Activated naive CD4-positive, alpha-beta T cell treated with anti-CD3 and anti-CD28 coated beads, Interleukin-2, amount 10 ng/mL, durations not matched to agents 7 days and 5 days (primary cell): ENCODE results near the gene UPK3B.
"Not testable (repeated sequence)": the region's sequence is repeated elsewhere in the genome, so short reads cannot be mapped to it uniquely, and the experiment has no call there.

Source experiments
- CTCF ChIA-PET: fragments of 350-600 bp; sonication (Branson Sonifier 250); formaldehyde crosslinking; loops from one replicate; lab custom pipeline; 2021; ENCODE audit warnings: antibody characterized with exemption; lab: Charles Lee
- DNase-seq: peaks from one replicate; pipeline ENCODE4 v3.0.0-alpha.2; 2020
- H3K27ac Mint-ChIP-seq: one replicate; pipeline ENCODE4 v1.8.0; 2021; ENCODE audit warnings: mild to moderate bottlenecking, moderate library complexity, mixed read lengths
- H3K27me3 Mint-ChIP-seq: one replicate; pipeline ENCODE4 v1.8.0; 2021; ENCODE audit warnings: mild to moderate bottlenecking, mixed read lengths
- H3K36me3 Mint-ChIP-seq: one replicate; pipeline ENCODE4 v1.8.0; 2021; ENCODE audit warnings: mixed read lengths
- H3K4me1 Mint-ChIP-seq: one replicate; pipeline ENCODE4 v1.8.0; 2021; ENCODE audit warnings: mixed read lengths
- H3K4me3 Mint-ChIP-seq: one replicate; pipeline ENCODE4 v1.8.0; 2021; ENCODE audit warnings: mild to moderate bottlenecking, moderate library complexity, mixed read lengths
- H3K9me3 Mint-ChIP-seq: one replicate; pipeline ENCODE4 v1.8.0; 2021; ENCODE audit warnings: mixed read lengths

UPK3B gene

DNA sequence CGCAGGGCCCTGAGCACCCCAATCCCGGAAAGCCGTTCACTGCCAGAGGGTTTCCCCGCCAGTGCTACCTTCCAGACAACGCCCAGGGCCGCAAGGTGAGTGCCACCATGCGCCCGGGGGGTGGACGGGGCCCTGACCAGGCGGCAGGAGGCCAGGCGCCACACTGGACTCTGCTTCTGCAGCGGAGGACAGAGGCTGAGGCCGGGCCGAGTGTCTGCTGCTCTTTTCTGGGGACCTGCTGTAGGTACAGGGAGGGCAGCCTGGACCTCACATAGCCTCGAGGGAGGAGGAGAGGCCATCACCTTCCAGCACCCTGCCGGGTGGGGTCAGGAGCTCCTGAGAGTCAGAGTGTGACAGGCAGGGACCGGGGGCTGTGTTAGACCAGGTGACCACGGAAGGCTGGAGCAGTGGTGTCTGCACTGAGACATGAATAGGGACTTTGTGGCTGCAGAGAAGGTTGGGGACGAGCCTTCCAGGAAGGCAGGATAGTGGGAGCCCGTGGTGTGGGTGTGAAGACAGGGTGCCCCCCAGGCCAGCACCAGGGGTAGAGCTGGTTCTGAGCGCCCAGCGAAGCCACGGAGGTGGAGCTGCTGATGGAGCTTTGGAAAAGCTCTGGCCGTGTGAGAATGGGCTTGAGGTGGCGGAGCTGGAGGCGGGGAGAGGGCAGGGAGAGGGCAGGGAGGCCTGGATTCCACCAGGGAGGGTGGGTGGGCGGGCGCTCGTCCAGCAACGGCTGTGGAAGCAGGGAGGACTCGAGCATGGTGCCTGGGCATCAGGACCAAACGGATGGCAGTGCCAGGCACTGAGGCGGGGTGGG, 5.8 kb upstream of the UPK3B start:
- peak overlapping the region; percentile 69 for H3K27ac Mint-ChIP-seq
- CTCF ChIA-PET, H3K36me3 Mint-ChIP-seq, DNase-seq, H3K4me3 Mint-ChIP-seq, H3K27me3 Mint-ChIP-seq, H3K4me1 Mint-ChIP-seq, H3K9me3 Mint-ChIP-seq: not testable (repeated sequence)

DNA sequence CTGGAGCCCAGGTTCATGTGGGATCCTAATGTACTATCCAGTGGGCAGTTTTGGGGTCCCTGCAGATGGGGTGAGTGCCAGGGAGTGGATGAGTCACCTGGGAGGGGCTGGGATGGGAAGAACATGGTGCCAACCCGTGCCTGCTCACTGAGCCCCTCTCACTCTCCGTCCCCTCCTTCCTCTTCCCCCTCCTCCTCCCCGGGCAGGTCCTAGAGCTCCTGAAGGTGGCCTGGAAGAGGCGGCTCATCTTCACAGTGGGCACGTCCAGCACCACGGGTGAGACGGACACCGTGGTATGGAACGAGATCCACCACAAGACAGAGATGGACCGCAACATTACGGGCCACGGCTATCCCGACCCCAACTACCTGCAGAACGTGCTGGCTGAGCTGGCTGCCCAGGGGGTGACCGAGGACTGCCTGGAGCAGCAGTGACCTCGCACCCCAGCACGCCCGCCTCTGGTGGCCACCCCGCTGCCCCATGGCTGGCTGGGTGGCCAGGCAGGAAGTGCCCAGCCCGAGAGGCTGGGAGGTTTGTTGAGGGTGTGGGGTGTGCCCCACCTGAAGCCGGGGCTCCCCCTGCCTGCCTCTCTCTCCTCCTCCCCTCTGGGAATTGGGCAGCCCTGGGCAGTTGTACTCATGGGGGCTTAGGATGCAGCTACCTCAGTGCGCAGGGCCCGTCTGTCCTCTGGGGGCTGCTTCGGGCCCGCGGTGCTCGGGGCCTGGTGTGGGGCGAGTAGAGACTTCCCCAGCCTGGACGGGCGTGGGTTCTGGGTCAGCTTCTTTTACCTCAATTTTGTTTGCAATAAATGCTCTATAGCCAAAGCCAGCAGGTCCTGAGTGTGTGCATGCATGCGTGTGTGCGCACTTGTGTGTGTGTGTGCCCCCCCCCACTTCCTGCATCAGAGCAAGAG, 4.9 kb upstream of the UPK3B start:
- no peak for DNase-seq
- CTCF ChIA-PET: no interaction called here
- Mint-ChIP-seq H3K4me3 (no peak overlapping the region), H3K27ac (no peak overlapping the region), H3K36me3 (peaks cover 7% of the 10 kb centered on the region), H3K27me3 (no peaks in the 10 kb centered on the region), H3K9me3 (no peaks in the 10 kb centered on the region), H3K4me1 (peaks cover 5% of the 10 kb centered on the region)

GRCh38 chr7:76506081-76506440, 4.3 kb upstream of the UPK3B start:
- peaks cover 5% of the 10 kb centered on the region for H3K4me1 Mint-ChIP-seq
- no peaks in the 10 kb centered on the region for H3K27me3 Mint-ChIP-seq
- no peak overlapping the region for H3K27ac Mint-ChIP-seq
- no peak overlapping the region for H3K4me3 Mint-ChIP-seq
- DNase-seq: no peak
- CTCF ChIA-PET: no interaction called here
- H3K36me3 Mint-ChIP-seq: peaks cover 7% of the 10 kb centered on the region
- H3K9me3 Mint-ChIP-seq: no peaks in the 10 kb centered on the region

- H3K36me3 Mint-ChIP-seq, H3K9me3 Mint-ChIP-seq: not testable (repeated sequence)
Observed at GRCh38 chr7:76506643-76507042, 3.7 kb upstream of the UPK3B start.

DNA sequence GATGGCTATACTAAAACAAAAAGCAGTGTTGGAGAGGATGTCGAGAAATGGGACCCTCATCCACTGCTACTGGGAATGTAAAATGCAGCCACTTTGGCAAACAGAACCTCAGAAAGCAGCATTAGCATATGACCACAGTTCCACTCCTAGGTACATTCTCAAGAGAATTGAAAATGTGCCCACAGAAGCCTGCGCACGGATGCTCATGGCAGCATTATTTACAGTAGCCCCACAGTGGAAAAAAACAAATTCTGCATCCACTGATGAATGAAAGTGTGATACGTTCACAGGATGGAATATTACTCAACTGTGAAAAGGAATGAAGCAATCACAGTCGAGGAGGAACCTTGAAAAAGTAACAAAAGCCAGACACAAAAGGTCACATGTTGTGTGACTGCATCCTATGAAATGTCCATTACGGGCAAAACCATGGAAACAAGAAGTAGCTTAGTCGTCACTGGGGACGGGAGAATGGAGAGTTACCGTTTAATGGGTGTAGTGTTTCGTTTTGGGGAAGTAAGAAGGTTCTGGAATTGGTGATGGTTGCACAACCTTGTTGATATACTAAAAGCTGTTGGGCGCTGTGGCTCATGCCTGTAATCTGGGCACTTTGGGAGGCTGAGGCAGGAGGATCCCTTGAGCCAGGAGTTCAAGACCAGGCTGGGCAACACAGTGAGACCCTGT, 2.5 kb upstream of the UPK3B start:
- no peaks in the 10 kb centered on the region for H3K27me3 Mint-ChIP-seq
- H3K4me3 Mint-ChIP-seq: no peak overlapping the region
- DNase-seq: no peak
- H3K27ac Mint-ChIP-seq: no peak overlapping the region
- no peaks in the 10 kb centered on the region for H3K9me3 Mint-ChIP-seq
- H3K4me1 Mint-ChIP-seq: peaks cover 5% of the 10 kb centered on the region
- CTCF ChIA-PET: no interaction called here
- H3K36me3 Mint-ChIP-seq: peaks cover 3% of the 10 kb centered on the region

More at GRCh38 chr7:76506643-76507042, 3.7 kb upstream of the UPK3B start:
- H3K27ac Mint-ChIP-seq: peak overlapping the region; percentile 26
- H3K4me1 Mint-ChIP-seq, CTCF ChIA-PET, H3K4me3 Mint-ChIP-seq, H3K27me3 Mint-ChIP-seq, DNase-seq: not testable (repeated sequence)

DNA sequence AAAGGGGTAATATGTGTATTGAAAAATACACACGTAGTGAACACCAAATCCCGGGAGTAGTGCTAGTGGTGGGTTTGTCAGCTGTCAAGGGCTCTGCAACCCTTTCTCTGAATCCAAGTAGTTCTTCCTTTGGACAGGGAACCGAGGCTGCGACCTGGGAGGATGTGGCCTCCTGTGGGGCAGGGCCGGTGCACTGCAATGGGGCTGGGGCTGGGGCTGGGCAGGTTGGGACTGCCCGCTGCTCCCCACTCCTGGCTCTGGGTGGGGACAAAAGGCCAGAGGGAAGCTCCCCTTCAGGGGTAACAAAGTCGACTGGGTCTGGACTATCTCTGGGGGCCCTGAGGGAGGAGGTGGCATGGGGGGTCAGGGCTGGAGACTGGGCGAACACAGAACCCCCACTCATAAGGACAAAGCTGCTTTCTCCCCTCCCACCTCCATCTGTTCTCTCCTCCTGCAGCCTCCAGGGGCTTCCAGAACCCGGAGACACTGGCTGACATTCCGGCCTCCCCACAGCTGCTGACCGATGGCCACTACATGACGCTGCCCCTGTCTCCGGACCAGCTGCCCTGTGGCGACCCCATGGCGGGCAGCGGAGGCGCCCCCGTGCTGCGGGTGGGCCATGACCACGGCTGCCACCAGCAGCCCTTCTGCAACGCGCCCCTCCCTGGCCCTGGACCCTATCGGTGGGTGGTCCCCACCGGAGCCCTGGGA, 1.0 kb downstream of the UPK3B start:
- H3K4me3 Mint-ChIP-seq, H3K27ac Mint-ChIP-seq, CTCF ChIA-PET, H3K4me1 Mint-ChIP-seq, H3K36me3 Mint-ChIP-seq, H3K9me3 Mint-ChIP-seq, DNase-seq, H3K27me3 Mint-ChIP-seq: not testable (repeated sequence)

DNA sequence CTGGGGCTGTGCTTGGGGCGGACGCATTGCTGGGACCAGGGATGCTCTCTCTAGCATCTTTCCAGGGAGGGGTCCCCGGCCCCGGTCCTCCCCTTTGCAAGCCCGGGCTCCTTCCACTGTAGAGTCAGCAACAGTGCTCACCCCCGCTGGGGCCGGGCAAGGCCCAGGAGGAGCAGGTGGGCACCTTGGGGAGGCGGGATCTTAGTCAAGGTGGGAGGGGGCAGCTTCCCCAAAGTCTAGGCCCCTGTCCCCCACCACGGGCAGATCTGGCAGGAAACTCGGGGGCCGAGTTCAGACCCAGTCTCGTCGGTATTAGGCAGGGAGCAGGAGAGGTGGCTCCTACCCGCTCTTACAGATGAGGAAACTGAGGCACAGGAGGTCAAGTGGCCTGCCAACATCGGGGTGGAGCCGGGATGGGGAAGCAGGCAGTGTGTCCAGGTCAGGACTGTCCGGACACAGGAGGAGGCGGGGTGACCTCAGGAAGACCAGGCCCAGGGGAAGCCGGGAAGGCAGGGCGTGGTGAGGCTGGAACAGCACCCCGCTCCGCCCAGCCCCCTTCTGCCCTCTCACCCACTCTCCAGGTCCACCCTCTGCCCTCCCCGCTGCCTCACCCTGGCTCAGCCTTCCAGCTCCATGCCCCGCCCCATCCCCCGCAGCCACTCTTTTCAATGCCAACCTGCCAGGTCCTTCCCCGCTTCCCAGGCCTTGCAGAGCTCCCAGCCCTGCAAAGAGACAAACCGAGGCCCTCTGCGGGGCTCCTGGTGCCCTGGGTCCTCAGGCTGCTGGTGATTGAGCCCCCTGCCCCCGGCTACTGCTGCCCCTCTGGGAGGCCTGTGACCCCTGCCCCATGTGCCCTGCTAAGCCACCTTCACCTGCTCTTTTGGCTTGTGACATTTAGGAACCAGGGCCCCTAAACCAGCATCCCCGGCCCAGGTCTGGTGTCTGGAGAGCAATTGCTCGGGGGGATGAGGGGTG, 1.8 kb downstream of the UPK3B start:
- H3K9me3 Mint-ChIP-seq, H3K27ac Mint-ChIP-seq, DNase-seq, H3K4me3 Mint-ChIP-seq, H3K4me1 Mint-ChIP-seq, H3K27me3 Mint-ChIP-seq, CTCF ChIA-PET, H3K36me3 Mint-ChIP-seq: not testable (repeated sequence)

DNA sequence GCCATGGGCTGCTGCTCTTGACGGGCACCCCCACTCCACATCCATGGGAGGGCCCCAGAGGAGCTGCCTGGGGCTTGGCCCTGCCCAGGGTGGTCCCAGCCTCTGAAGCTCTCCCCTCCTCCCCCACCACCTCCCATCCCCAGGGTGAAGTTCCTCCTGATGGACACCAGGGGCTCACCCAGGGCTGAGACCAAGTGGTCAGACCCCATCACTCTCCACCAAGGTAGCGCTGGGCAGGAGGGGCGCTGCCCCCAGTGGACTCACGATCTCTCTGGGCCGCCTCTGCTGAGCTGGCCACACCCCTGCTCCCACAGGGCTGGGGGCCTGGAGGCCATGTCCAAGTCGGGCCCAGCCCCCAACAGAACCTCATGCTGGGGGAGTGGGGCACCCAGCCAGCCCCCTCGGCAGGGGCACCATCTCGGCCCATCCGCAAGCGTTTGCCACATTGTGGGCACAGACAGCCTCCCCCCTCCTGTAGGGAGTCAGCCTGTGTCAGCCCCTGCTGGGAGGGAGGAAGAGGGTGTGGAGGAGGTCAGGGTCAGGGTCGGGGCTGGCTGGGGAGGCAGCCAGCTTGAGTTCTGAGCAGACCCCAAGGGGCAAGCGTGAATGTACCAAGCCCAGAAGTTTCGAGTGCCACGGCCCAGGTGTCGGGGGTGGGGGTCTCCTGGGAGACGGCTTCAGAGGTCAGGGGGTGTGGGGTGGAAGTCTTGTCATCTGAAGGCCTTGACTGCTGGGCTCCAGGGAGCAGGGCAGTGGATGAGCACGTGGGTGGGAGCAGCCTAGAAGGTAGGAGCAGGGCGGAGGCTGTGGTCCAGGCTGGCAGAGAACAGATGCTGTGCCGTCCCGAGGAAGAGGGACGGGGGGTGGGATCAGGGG, 2.8 kb downstream of the UPK3B start:
- H3K27ac Mint-ChIP-seq: no peak overlapping the region

GRCh38 chr7:76513817-76514799, 3.8 kb downstream of the UPK3B start:
- DNase-seq: no peak
- CTCF ChIA-PET: no interaction called here
- H3K4me3 Mint-ChIP-seq: no peak overlapping the region
- H3K27me3 Mint-ChIP-seq: peaks cover 5% of the 10 kb centered on the region
- H3K4me1 Mint-ChIP-seq: peaks cover 5% of the 10 kb centered on the region
- H3K36me3 Mint-ChIP-seq: no peaks in the 10 kb centered on the region
- no peaks in the 10 kb centered on the region for H3K9me3 Mint-ChIP-seq
- H3K27ac Mint-ChIP-seq: no peak overlapping the region

More for the DNA sequence above, 2.8 kb downstream of the UPK3B start:
- Mint-ChIP-seq H3K4me1 (peaks cover 5% of the 10 kb centered on the region), H3K4me3 (no peak overlapping the region), H3K9me3 (no peaks in the 10 kb centered on the region), H3K27me3 (peaks cover 2% of the 10 kb centered on the region), H3K36me3 (no peaks in the 10 kb centered on the region)
- no peak for DNase-seq
- CTCF ChIA-PET: no interaction called here

- CTCF ChIA-PET: no interaction called here
- Mint-ChIP-seq H3K27me3 (peaks cover 5% of the 10 kb centered on the region), H3K27ac (no peak overlapping the region), H3K36me3 (no peaks in the 10 kb centered on the region), H3K4me1 (no peaks in the 10 kb centered on the region), H3K4me3 (no peak overlapping the region), H3K9me3 (no peaks in the 10 kb centered on the region)
- no peak for DNase-seq
Observed at GRCh38 chr7:76514926-76515771, 4.8 kb downstream of the UPK3B start.

- H3K36me3 Mint-ChIP-seq: no peaks in the 10 kb centered on the region
- H3K9me3 Mint-ChIP-seq: no peaks in the 10 kb centered on the region
- H3K4me3 Mint-ChIP-seq: no peak overlapping the region
- H3K27ac Mint-ChIP-seq: no peak overlapping the region
- peak; percentile 60 for DNase-seq
- no peaks in the 10 kb centered on the region for H3K4me1 Mint-ChIP-seq
- peaks cover 8% of the 10 kb centered on the region for H3K27me3 Mint-ChIP-seq
- CTCF ChIA-PET: no interaction called here
Observed at GRCh38 chr7:76515999-76516443, 5.7 kb downstream of the UPK3B start.
